Heart right ventricle (tissue), 16 donors: ENCODE measurements around the gene IL34. TPM values are rescaled to one million over a fixed set of nuclear protein-coding genes. Genes with fewer than 3 reads are reported as not detected.
"Not testable (repeated sequence)": the region's sequence is repeated elsewhere in the genome, so short reads cannot be mapped to it uniquely, and the experiment has no call there.

Source experiments
- ATAC-seq, 8 donors: fragments of 200-7000 bp; cut with Tn5 transposase; one replicate each; pipeline ENCODE4 v1.9.1; 2020; ENCODE audit warnings: mild to moderate bottlenecking in 8 of 8, moderate library complexity in 8 of 8, moderate number of reproducible peaks in 1 of 8
- DNase-seq, 2 donors: peaks; one replicate each; pipeline ENCODE4 v3.0.0-alpha.2; 2020
- H3K27ac ChIP-seq, 10 donors: fragments of 200-600 bp; sonication (generic) in 2 of 10; one replicate each; pipeline versions ENCODE4 v1.5.0 to v1.8.0; 2020 to 2022; ENCODE audit warnings: mild to moderate bottlenecking in 3 of 10
- H3K27me3 ChIP-seq, 7 donors: fragments of 200-600 bp; one replicate each; pipeline ENCODE4 v1.8.0; 2021 to 2022; ENCODE audit warnings: mild to moderate bottlenecking in 2 of 7
- H3K36me3 ChIP-seq, 9 donors: fragments of 200-600 bp; sonication (generic) in 1 of 9; one replicate each; pipeline versions ENCODE4 v1.5.0 to v1.8.0; 2020 to 2022; ENCODE audit warnings: mild to moderate bottlenecking in 2 of 9
- H3K4me1 ChIP-seq, 9 donors: fragments of 200-600 bp; sonication (generic) in 1 of 9; one replicate each; pipeline versions ENCODE4 v1.5.0 to v1.8.0; 2020 to 2022; ENCODE audit warnings: mild to moderate bottlenecking in 4 of 9
- H3K4me3 ChIP-seq, 10 donors: fragments of 200-600 bp; sonication (generic) in 2 of 10; one replicate each; pipeline versions ENCODE4 v1.5.0 to v1.8.0; 2020 to 2022; ENCODE audit warnings: mild to moderate bottlenecking in 7 of 10, moderate library complexity in 2 of 10
- H3K9me3 ChIP-seq, 11 donors: fragments of 200-600 bp in 10 of 11; sonication (generic) in 2 of 11; one replicate each; pipeline versions ENCODE4 v1.5.0 to v1.8.0; 2013 to 2022; ENCODE audit warnings: mild to moderate bottlenecking in 2 of 11, control low read depth in 1 of 11, moderate library complexity in 1 of 11
- CTCF ChIP-seq, 9 donors: fragments of 200-600 bp; sonication (generic) in 2 of 9; IDR thresholded peaks; one replicate each; pipeline versions ENCODE4 v1.5.0 to v1.8.0; 2021 to 2022; ENCODE audit warnings: antibody characterized with exemption in 9 of 9, mild to moderate bottlenecking in 5 of 9, moderate library complexity in 1 of 9
- WGBS, 2 donors: extraction: QIAGEN DNeasy Blood & Tissue Kit; methylation state at CpG; one replicate each; pipeline ENCODE4 v1.1.7; 2013; ENCODE audit warnings: inconsistent platforms in 1 of 2; 5-methylcytosine and 5-hydroxymethylcytosine counted together
- intact Hi-C, 10 donors: fragments of 100-400 bp; cut with DNase I; formaldehyde crosslinking; loops; one replicate each; pipeline versions ENCODE4 v1.11.1 to v1.14.2; 2022
- polyA plus RNA-seq, 2 donors: library from polyadenylated mRNA; stranded (reverse); fragments of 200-250 nt; gene quantifications; one replicate each; pipeline ENCODE4 v1.2.3, GENCODE V29; 2013
- total RNA-seq, 10 donors: library from RNA; stranded (reverse); fragmentation: NEBNext Ultra II Directional in 3 of 10; extraction: Animal tissue kit (Norgen Biotek cat#: 25700) in 3 of 10; gene quantifications; one replicate each; pipeline versions ENCODE4 v1.2.1 to v1.2.4, GENCODE V29; 2021 to 2023
- donor health status: Arrhythmogenic right ventricular cardiomyopathy.
- donor health status: ischemic (EF 13 %, LVEDD 7.1; RV severe dilation, severe dysfunction).
- donor health status: healthy with polysubstance abuse.
- donor health status: DM: no; HTN: yes; CAD: no.
- donor health status: DM: no; HTN: no; CAD: no.
- donor health status: ischemic (EF 25% LVEDD 6.9; RV normal size, moderate dysfunction).
- donor health status: ischemic (EF 25% LVEDD 5.7; RV mildly dilated, moderate dysfunction).
- donor health status: healthy.
- donor health status: DM: yes; HTN: yes; CAD: no.
- donor health status: Ischemic cardiomyopathy.
- donor health status: ischemic (EF 35%, LVEDD 5.7; RV mildly dilated, moderate dysfunction).
- donor health status: nonischemic (EF 11% LVEDD 7.7; RV severe dilation, severe dysfunction).
- donor health status: DM: yes; HTN: yes; CAD: no.
- donor health status: PGD.
- donor health status: ischemic (EF 29% LVEDD 5.4; RV normal size, mild dysfunction).
- donor health status: nonischemic (EF 23%, LVEDD 6.1; RV moderate dilation, normal function).

The IL34 gene
- total and polyA plus RNA-seq, 12 donors, result 0.37 to 4.4 (median 2.1) TPM

DNA sequence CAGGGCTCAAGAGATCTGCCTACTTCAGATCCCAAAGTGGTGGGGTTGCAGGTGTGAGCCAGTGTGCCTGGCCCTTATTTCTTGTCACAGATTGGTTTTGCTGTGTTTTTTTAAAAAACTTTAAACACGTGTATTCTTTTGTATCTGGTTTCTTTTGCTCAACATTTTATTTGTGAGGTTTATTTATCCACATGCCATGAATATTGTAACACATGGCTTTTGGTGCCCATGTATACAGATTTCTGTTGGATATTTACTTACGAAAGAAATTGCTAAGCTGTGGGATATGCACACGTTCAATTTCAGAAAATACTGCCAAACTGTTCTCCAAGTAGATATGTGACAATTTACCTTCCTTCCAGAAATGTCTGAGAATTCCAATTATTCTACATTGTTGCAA, 18.7 kb upstream of the IL34 start:
- no peak for TF ChIP-seq CTCF (IDR thresholded peaks at IDR 0.05)
- Histone ChIP-seq H3K27ac (no peak overlapping the region), H3K27me3 (no peaks in the 10 kb centered on the region), H3K4me1 (peaks cover 0 to 6% (median 0%) of the 10 kb centered on the region in 9 donors), H3K36me3 (no peaks in the 10 kb centered on the region), H3K4me3 (no peak overlapping the region), H3K9me3 (peaks cover 0 to 13% (median 4%) of the 10 kb centered on the region in 11 donors)
- DNase-seq, result no peak
- intact Hi-C loops, result no loop called here
- WGBS, 2 donors, result 87 to 89% methylated on average over 3 of the region's 3 CpGs
- ATAC-seq, result no peak

DNA sequence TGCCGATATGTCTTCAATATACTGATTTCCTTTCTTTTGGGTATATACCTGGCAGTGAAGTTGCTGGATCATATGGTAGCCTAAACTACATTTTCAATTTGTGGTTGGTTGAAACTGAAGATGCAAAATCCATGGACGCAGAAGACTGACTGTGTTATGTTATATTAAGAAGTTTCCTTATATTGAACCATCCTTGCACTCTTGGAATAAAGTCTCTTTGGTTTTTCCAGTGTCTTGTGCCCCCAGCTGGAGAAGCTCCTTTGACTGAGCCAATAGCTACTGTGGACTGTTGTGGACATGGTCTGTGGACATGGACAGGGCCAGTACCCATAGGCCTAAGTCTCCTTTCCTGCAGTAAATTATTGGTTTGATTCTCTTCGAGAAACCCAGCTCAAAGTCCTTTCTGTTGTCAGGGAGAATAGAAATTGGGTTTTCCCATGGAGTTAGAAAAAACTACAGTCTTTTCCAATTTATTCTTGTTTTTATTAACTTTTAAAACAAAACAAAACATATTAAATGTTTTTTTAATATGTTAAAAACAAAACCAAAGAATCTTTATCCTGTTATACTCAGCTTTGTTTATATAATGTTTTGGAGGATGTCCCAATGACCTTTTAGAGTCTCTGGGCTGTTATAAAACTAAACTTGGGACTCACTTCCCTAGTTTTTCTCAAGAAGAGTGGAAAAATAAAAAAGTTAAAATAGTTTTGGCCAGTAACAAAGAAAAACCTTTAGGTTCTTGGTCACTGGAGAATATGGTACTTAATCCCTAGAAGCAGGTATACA, 15.2 kb upstream of the IL34 start:
- no peak for TF ChIP-seq CTCF (IDR thresholded peaks at IDR 0.05)
- Histone ChIP-seq H3K27me3 (no peaks in the 10 kb centered on the region), H3K27ac (peak overlapping the region in 3 of 10 donors; percentile 2 to 52 (median 4)), H3K4me1 (peaks cover 0 to 10% (median 0%) of the 10 kb centered on the region in 9 donors), H3K9me3 (peaks cover 0 to 13% (median 4%) of the 10 kb centered on the region in 11 donors), H3K36me3 (no peaks in the 10 kb centered on the region), H3K4me3 (no peak overlapping the region)
- DNase-seq (no peak), ATAC-seq (no peak)
- intact Hi-C loops, result no loop called here
- WGBS, 2 donors, result 80 to 86% methylated on average over 3 of the region's 3 CpGs

- DNase-seq (no peak), ATAC-seq (no peak)
- Histone ChIP-seq H3K9me3 (peaks cover 0 to 13% (median 4%) of the 10 kb centered on the region in 11 donors), H3K27ac (no peak overlapping the region), H3K4me3 (no peak overlapping the region), H3K36me3 (no peaks in the 10 kb centered on the region), H3K4me1 (peaks cover 0 to 10% (median 0%) of the 10 kb centered on the region in 9 donors), H3K27me3 (no peaks in the 10 kb centered on the region)
- intact Hi-C loops, result no loop called here
- TF ChIP-seq CTCF (IDR thresholded peaks at IDR 0.05), result no peak
- 88 to 92% methylated on average over 5 of the region's 5 CpGs for WGBS, 2 donors
Observed at GRCh38 chr16:70632273-70632672, 14.1 kb upstream of the IL34 start.

- intact Hi-C loops, H3K36me3 ChIP-seq, H3K27me3 ChIP-seq, H3K4me3 ChIP-seq, H3K27ac ChIP-seq, DNase-seq, ATAC-seq: not testable (repeated sequence)
- H3K4me1 ChIP-seq, result peaks cover 0 to 10% (median 0%) of the 10 kb centered on the region in 9 donors
- WGBS, 2 donors, result 85 to 90% methylated on average over 10 of the region's 10 CpGs
- peaks cover 0 to 13% (median 4%) of the 10 kb centered on the region in 11 donors for H3K9me3 ChIP-seq
Observed at GRCh38 chr16:70633617-70634016, 12.7 kb upstream of the IL34 start.

DNA sequence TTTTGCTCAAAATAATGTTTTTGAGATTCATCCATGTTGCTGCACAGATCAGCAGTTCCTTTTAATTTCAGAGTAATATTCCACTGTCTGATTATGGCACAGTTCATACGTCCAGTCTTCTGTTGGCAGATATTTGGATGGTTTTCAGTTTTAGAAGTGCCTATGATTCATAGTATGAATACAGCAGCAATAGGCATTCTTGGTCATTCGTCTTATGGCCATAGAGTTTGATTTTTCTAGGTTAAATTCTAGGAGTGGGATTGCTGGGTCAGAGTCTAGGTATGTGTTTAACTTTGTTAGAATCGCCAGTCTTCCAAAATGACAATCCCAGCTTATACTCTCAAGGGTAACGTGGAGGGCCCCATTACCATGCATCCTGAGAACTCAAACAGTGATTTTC, 11.5 kb upstream of the IL34 start:
- no peak for ATAC-seq
- no peak for TF ChIP-seq CTCF (IDR thresholded peaks at IDR 0.05)
- peak overlapping the region in 1 of 10 donors; percentile 47 for H3K27ac ChIP-seq
- 77 to 86% methylated on average over 4 of the region's 4 CpGs for WGBS, 2 donors
- no peak overlapping the region for H3K4me3 ChIP-seq
- no peak for DNase-seq
- H3K9me3 ChIP-seq, result peaks cover 0 to 13% (median 4%) of the 10 kb centered on the region in 11 donors
- intact Hi-C loops, result loop anchor here in 1 of 10 donors (5.0 kb wide), 1 partner anchor 33 kb away; no protein-coding TSS in a partner anchor
- H3K36me3 ChIP-seq, result no peaks in the 10 kb centered on the region
- no peaks in the 10 kb centered on the region for H3K27me3 ChIP-seq
- peaks cover 0 to 12% (median 0%) of the 10 kb centered on the region in 9 donors for H3K4me1 ChIP-seq
